Neural progenitor cell (in vitro differentiated cells): ENCODE data around the gene TBCK. TPM values are rescaled to one million over a fixed set of nuclear protein-coding genes. Genes with fewer than 3 reads are reported as not detected.

Source experiments
- DNase-seq: peaks from one replicate; pipeline ENCODE4 v3.0.0-alpha.2; 2016; ENCODE audit warnings: low spot score
- H2AFZ ChIP-seq: fragments of 200-600 bp; sonication (generic); replicated peaks from 2 replicates; pipeline ENCODE4 v1.6.1; 2016; ENCODE audit warnings: antibody characterized with exemption
- H3F3A ChIP-seq: fragments of 200-600 bp; sonication (generic); 2 replicates; pipeline ENCODE4 v1.6.1; 2016; ENCODE audit warnings: antibody characterized with exemption, low read depth
- H3K27ac ChIP-seq: fragments of 200-600 bp; sonication (generic); 2 replicates; pipeline ENCODE4 v1.5.1; 2016; ENCODE audit warnings: mild to moderate bottlenecking
- H3K27me3 ChIP-seq: fragments of 200-600 bp; sonication (generic); 2 replicates; pipeline ENCODE4 v1.6.1; 2016; ENCODE audit warnings: mild to moderate bottlenecking, moderate library complexity
- H3K36me3 ChIP-seq: fragments of 200-600 bp; sonication (generic); 2 replicates; pipeline ENCODE4 v1.5.1; 2016
- H3K4me1 ChIP-seq: fragments of 200-600 bp; sonication (generic); 2 replicates; pipeline ENCODE4 v1.6.1; 2016; ENCODE audit warnings: mixed run types
- H3K4me2 ChIP-seq: fragments of 200-600 bp; sonication (generic); 2 replicates; pipeline ENCODE4 v1.6.1; 2016
- H3K4me3 ChIP-seq: fragments of 200-600 bp; sonication (generic); 2 replicates; pipeline ENCODE4 v1.5.1; 2016
- H3K79me2 ChIP-seq: fragments of 200-600 bp; sonication (generic); 2 replicates; pipeline ENCODE4 v1.6.1; 2016; ENCODE audit warnings: low read depth
- H3K9ac ChIP-seq: fragments of 200-600 bp; sonication (generic); 2 replicates; pipeline ENCODE4 v1.6.1; 2016
- H3K9me3 ChIP-seq: fragments of 200-600 bp; sonication (generic); 2 replicates; pipeline ENCODE4 v1.5.1; 2016; ENCODE audit warnings: low read depth
- H4K20me1 ChIP-seq: fragments of 200-600 bp; sonication (generic); 2 replicates; pipeline ENCODE4 v1.6.1; 2016; ENCODE audit warnings: low read depth
- H3K27ac Mint-ChIP-seq: 3 replicates; pipeline ENCODE4 v1.8.0; 2021; ENCODE audit warnings: mixed read lengths
- H3K27me3 Mint-ChIP-seq: 2 replicates; pipeline ENCODE4 v1.8.0; 2022; ENCODE audit warnings: low read depth, mild to moderate bottlenecking, inconsistent platforms, moderate library complexity, mixed read lengths; ENCODE audit not compliant: insufficient read depth
- H3K36me3 Mint-ChIP-seq: 3 replicates; pipeline ENCODE4 v1.8.0; 2021; ENCODE audit warnings: mixed read lengths
- H3K4me1 Mint-ChIP-seq: 3 replicates; pipeline ENCODE4 v1.8.0; 2021; ENCODE audit warnings: mixed read lengths
- H3K4me3 Mint-ChIP-seq: 3 replicates; pipeline ENCODE4 v1.8.0; 2021; ENCODE audit warnings: mild to moderate bottlenecking, moderate library complexity, mixed read lengths
- H3K9me3 Mint-ChIP-seq: 3 replicates; pipeline ENCODE4 v1.8.0; 2020; ENCODE audit warnings: mixed read lengths
- CTCF ChIP-seq: fragments of 200-600 bp; sonication (generic); IDR thresholded peaks from 2 replicates; pipeline ENCODE4 v1.5.1; 2017; ENCODE audit warnings: antibody characterized with exemption, mild to moderate bottlenecking
- EZH2 ChIP-seq: fragments of 200-600 bp; sonication (generic); IDR thresholded peaks from 2 replicates; pipeline ENCODE4 v1.6.1; 2017; ENCODE audit warnings: antibody characterized with exemption, mild to moderate bottlenecking, moderate library complexity
- EZH2phosphoT487 ChIP-seq: fragments of 200-600 bp; sonication (generic); IDR thresholded peaks from 2 replicates; pipeline ENCODE4 v1.6.1; 2017; ENCODE audit warnings: antibody characterized with exemption
- total RNA-seq: library from RNA; depleted of rRNA; stranded (reverse); fragments of >200 nt; gene quantifications from 2 replicates; pipeline ENCODE4 v1.2.3, GENCODE V29; 2015; ENCODE audit warnings: low replicate concordance

Gene TBCK
- total RNA-seq, 1 donor from 2014 or later = 69.8 TPM

DNA sequence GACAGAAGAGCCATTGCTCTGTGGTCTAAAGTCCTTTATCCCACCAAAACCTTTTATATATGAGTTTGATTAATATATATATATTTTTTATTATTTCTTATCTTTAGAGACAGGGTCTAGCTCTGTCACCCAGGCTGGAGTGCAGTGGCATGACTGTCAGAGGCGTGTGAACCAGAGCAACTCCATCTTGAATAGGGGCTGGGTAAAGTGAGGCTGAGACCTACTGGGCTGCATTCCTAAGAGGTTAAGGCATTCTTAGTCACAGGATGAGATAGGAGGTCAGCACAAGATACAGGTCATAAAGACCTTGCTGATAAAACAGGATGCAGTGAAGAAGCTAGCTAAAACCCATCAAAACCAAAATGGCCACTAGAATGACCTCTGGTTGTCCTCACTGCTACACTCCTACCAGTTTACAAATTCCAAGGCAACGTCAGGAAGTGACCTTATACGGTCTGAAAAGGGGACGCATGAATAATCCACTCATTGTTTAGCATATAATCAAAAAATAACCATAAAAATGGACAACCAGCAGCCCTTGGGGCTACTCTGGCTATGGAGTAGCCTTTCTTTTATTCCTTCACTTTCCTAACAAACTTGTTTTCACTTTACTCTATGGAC, 10.5 kb downstream of the TBCK start:
- Mint-ChIP-seq H3K4me3 (no peak overlapping the region), H3K27ac (no peak overlapping the region), H3K4me1 (no peaks in the 10 kb centered on the region), H3K9me3 (no peaks in the 10 kb centered on the region), H3K27me3 (no peaks in the 10 kb centered on the region), H3K36me3 (peaks cover 2% of the 10 kb centered on the region)
- Histone ChIP-seq H3K36me3 (no peaks in the 10 kb centered on the region), H3K4me1 (no peaks in the 10 kb centered on the region), H3K27me3 (no peaks in the 10 kb centered on the region), H3K79me2 (peaks cover 22% of the 10 kb centered on the region), H3K4me2 (no peak overlapping the region), H3K9me3 (no peaks in the 10 kb centered on the region), H3F3A (no peaks in the 10 kb centered on the region), H3K4me3 (no peak overlapping the region), H3K9ac (no peak overlapping the region), H3K27ac (no peak overlapping the region), H2AFZ (no peak overlapping the region), H4K20me1 (peaks cover 4% of the 10 kb centered on the region)
- TF ChIP-seq EZH2phosphoT487 = no peak
- TF ChIP-seq EZH2 = no peak
- no peak for TF ChIP-seq CTCF
- DNase-seq = no peak

- DNase-seq = no peak
- no peak for TF ChIP-seq EZH2
- no peak for TF ChIP-seq CTCF
- TF ChIP-seq EZH2phosphoT487 = no peak
Measured at GRCh38 chr4:106304632-106305031, 11.4 kb downstream of the TBCK start.

DNA sequence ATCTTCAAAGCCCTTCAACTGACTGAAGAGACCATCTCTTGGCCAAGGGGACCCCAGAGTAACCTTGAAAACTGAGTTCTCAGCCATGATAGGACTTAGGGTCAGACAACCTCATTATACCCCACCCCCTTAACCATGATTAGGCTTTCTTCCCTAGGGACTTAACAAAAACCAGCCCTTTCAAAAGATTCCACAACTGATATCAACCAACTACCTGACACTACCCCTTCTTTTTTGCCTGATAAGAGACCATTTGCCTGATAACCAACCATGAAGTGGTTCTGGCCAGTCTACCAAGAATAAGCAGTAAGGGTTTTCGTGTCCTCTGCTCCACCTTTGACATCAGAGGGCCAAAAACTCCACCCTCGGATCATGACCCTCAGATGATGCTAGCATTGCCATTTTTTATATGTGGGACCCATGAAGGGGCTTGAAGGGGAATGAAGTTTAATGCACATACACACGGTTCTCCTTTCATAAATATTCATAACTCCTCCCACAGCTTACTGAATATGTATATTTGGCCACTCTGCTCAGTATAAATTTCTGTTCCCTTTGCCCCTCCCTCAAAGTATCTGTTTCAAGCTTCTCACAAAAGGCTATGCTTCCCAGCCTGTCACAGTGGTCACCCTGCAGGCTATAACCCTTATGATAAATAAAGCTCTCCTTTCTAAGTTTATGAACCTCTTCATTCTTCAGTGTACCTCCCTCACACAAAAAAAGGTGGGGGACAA, 12.3 kb downstream of the TBCK start:
- peaks cover 4% of the 10 kb centered on the region for H4K20me1 ChIP-seq
- no peak overlapping the region for H3K4me2 ChIP-seq
- H3K27ac ChIP-seq = no peak overlapping the region
- no peak overlapping the region for H3K9ac ChIP-seq
- Mint-ChIP-seq H3K27ac (no peak overlapping the region), H3K4me1 (no peaks in the 10 kb centered on the region), H3K9me3 (no peaks in the 10 kb centered on the region), H3K27me3 (no peaks in the 10 kb centered on the region), H3K4me3 (no peak overlapping the region), H3K36me3 (peaks cover 8% of the 10 kb centered on the region)
- no peak overlapping the region for H3K4me3 ChIP-seq
- no peak overlapping the region for H2AFZ ChIP-seq
- no peaks in the 10 kb centered on the region for H3K9me3 ChIP-seq
- TF ChIP-seq CTCF (no peak), EZH2 (no peak), EZH2phosphoT487 (no peak)
- no peaks in the 10 kb centered on the region for H3K36me3 ChIP-seq
- DNase-seq = no peak
- no peaks in the 10 kb centered on the region for H3K4me1 ChIP-seq
- H3K27me3 ChIP-seq = no peaks in the 10 kb centered on the region
- no peaks in the 10 kb centered on the region for H3F3A ChIP-seq
- H3K79me2 ChIP-seq = peaks cover 15% of the 10 kb centered on the region

More at GRCh38 chr4:106304632-106305031, 11.4 kb downstream of the TBCK start:
- Histone ChIP-seq H2AFZ (no peak overlapping the region), H3K9me3 (no peaks in the 10 kb centered on the region), H4K20me1 (peaks cover 4% of the 10 kb centered on the region), H3K36me3 (no peaks in the 10 kb centered on the region), H3K79me2 (peaks cover 15% of the 10 kb centered on the region), H3K4me2 (no peak overlapping the region), H3K9ac (no peak overlapping the region), H3K4me1 (no peaks in the 10 kb centered on the region), H3F3A (no peaks in the 10 kb centered on the region), H3K27me3 (no peaks in the 10 kb centered on the region), H3K27ac (no peak overlapping the region), H3K4me3 (no peak overlapping the region)
- no peak overlapping the region for H3K27ac Mint-ChIP-seq
- H3K36me3 Mint-ChIP-seq = peaks cover 7% of the 10 kb centered on the region
- H3K4me3 Mint-ChIP-seq = no peak overlapping the region
- no peaks in the 10 kb centered on the region for H3K9me3 Mint-ChIP-seq
- H3K27me3 Mint-ChIP-seq = no peaks in the 10 kb centered on the region
- H3K4me1 Mint-ChIP-seq = no peaks in the 10 kb centered on the region
